Activated CD4-positive, alpha-beta T cell treated with anti-CD3 and anti-CD28 coated beads, Interleukin-2, amount 50 U/mL, for 16 hours (primary cell): ENCODE results near the gene SMG7.

Source experiments
- DNase-seq: peaks from one replicate; pipeline ENCODE4 v3.0.0-alpha.2; 2020

SMG7 gene

DNA sequence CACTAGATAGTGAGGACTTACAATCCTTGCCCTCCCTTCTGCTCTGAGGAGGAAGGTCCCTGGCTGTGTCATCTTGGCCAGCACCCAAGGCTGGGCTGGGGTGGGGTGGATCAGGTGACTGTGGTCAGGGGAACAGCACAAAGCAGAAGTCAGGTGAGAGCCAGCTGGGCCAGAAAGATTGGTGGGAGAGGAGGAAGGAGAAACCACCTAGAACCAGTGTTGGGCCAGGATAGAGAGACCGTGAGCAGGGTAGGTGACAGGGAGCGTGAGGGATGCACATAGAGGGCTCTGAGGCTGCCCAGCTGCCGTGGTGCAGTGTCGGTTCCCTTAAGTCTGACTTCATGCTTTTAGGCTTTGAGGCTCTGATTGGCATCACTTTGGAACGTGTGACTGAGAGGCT lies 95.3 kb downstream of the SMG7 start:
- DNase-seq: no peak

DNA sequence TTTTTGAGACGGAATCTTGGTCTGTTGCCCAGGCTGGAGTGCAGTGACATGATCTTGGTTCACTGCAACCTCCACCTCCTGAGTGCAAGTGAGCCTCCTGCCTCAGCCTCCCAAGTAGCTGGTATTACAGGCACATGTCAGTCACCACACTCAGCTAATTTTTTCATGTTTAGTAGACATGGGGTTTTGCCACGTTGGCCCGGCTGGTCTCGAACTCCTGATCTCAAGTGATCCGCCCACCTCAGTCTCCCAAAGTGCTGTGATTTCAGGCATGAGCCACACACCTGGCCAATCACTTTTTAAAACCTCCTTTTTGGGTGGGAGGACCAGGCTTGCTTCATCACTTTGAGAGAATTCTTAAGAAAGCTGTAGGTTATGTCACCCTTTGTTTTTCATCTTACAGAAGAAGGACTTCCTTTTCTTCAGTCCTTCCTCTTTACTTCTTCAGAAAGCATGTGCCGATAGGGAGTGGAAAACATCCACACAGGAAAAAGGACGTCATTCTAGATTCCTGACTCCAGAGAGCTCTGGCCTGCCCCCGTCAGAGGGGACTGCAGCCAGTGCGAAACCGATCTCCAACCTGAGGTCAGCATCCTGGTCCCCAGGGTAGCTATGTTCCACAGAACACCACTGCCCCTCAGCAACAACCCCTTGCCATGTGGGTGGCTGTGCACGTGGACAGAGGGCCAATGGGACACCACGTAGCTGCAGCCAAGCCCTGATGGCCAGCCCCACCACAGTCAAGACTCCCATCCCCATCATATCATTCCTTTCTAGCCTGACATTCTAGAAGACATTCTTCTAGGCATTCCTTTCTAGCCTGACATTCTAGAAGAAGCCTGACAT lies 96.1 kb downstream of the SMG7 start:
- DNase-seq: no peak

DNA sequence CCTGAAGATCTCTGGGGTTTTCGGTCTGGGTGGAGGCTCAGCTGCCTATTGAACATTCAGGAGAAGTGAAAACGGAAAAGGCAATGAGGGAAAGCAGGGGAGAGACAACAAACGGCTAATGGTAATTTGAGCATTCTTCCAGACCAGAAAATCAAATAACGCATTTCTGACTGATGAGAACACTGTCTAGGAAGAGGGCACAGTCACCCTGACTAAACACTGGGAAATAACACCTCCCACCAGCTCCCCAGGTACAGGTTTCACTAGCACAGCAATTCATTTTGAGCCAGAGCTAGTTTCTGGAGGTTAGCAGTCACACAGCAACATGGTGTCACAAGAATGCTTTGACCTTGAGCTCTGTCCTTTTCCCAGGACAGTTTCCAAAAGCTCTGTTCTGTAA lies 96.8 kb downstream of the SMG7 start:
- peak; percentile 17 for DNase-seq

DNA sequence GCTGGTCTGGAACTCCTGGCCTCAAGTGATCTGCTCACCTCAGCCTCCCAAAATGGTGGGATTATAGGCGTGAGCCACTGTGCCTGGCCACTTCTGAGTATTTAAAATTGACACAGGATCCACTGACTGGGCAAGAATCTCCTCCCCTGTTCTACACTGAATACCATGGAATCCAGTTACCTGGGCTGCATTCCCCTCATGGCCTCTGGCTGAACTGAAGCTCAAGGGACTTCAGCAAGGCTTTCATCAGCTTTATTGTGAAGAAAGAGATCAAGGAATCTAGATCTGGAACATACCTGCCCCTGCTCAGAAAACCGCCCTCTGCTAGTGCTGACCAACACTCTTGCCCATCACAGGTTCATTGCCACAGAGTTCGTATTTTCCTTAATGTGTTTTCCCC lies 97.5 kb downstream of the SMG7 start:
- DNase-seq: no peak

DNA sequence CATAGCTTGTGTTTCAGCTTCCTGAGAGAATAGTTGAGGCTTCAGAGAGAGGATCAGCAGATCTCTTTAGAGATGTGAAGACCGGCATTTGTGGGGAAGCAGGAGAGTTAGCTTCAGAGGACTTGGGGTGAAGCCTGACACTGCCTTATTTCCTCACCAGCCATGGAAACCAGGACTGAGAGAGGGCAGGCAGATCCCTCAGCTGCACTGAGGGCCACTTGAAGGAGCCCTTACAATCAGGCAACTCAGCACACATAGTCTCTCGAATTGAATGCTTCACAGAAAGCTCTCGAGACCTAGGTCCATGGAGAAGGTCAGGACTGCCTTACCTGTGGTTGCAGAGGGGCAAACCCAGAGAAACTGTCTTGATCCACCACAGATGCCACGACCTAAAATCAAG lies 98.2 kb downstream of the SMG7 start:
- no peak for DNase-seq

DNA sequence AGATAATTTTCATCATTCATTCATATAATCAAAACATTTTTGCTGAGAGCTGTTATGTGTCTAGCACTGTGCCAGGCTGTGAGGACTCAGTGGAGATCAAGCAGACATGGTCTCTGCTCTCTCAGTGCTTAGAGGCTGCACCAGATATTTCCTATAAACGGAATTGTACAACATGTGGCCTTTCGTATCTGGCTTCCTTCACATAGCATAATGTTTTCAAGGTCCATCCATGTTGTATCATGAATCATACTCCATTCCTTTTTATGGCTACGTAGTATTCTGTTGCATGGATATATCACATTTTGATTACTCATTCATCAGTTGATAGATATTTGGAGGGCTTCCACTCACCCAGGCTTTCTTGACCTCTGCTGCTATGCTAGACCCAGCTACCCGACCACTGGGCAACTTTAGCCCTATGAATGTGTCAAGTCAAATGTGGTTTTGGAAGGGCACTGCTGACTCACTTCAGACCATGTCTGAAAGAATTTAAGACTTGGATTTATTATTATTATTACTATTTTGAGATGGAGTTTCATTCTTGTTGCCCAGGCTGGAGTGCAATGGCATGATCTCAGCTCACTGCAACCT lies 99.5 kb downstream of the SMG7 start:
- DNase-seq: no peak

DNA sequence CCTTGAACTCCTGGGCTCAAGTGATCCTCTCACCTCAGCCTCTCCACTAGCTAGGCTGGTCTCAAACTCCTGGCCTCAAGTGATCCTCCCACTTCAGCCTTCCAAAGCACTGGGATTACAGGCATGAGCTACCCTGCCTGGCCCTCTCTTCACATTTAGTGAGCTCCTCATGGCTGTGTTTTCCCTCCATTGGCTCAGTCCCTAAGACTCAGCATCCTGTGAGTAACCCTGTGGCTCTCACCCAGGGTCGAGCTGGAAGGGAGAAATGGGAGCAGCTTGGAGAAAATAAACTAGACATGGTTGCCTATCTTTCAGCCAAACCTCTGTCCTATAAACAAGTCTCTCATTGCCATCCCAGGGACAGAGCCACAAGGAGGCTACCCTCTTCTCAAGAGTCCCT lies 100.4 kb downstream of the SMG7 start:
- DNase-seq: no peak

DNA sequence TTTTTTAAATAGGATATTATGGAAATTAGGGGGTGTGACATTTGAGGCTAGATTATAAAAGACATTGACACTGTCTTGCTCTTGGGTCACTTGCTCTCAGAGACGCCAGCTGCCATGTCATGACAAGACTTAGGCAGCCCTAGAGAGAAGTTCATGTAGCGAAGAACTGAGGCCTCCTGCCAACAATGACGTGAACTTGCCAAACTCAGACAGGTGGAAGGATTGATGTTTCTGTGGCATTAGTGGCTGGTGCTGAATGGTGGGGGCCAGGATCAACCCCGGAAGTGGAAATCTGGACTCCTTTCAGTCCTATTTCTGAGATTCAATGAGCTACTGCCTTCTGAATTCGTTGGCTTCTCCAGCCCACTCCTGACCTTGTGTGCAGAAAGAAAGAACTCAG lies 103.3 kb downstream of the SMG7 start:
- no peak for DNase-seq

DNA sequence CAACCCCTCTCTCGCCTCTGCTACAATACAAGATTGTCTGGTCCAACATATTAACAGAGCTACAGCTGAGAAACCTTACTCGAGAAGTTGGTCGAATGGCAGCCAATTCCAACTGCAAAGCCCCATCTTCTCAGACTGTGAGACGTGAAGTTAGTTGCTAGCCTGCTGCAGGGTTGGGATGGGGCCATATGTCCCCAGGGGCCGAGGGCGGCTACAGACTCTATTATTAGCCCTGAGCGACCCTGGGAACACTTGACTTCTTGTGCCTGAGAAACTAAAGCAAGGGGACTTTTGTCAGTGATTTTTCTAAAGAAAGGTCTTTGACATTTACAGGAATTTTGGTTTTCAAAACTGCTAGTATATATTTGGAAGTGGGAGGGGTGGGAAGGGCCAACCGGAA lies 104.2 kb downstream of the SMG7 start:
- no peak for DNase-seq

DNA sequence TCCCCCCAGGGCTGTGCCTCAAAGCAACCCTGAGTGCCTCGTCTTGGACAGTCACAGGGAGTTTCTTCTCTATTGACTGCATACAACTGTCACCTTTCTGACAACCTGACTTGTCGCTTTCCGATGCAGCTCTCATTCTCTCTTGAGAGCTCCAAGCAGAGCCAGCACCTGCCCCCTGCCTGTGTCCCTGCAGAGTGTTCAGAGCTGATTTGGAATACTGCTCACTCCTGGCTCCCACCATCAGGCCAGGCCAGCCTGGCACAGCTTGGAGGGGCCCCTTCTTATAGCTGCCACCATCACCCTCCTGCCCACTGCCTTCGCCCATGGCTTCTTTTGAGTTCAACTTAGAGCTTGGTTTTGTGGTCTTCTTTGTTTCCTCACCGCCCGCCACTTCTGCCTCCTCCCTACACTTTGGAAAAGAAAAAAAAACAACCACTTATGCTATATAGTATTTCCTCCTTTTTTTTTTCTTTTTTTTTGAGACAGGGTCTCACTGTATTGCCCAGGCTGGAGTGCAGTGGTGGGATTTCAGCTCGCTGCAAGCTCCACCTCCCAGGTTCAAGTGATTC lies 105.7 kb downstream of the SMG7 start:
- DNase-seq: no peak

DNA sequence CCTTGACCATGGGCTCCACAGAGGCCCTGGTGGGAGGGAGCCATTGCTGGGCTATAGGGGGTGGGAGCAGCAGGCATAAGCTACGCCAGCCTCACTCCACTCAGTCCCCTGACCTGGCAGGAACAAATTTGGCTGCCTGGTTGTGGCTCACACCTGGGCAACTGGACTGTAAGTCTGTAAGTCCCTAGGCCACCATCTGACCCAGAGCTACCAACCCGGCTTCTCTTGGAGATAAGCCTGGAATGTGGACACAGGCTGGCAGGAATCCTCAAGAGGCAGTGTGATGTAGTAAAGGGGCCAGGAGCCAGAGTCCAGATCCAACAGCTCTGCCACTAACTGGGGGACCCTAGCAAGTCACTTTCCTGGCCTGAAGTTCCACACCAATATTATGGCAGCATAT lies 106.6 kb downstream of the SMG7 start:
- DNase-seq: no peak

DNA sequence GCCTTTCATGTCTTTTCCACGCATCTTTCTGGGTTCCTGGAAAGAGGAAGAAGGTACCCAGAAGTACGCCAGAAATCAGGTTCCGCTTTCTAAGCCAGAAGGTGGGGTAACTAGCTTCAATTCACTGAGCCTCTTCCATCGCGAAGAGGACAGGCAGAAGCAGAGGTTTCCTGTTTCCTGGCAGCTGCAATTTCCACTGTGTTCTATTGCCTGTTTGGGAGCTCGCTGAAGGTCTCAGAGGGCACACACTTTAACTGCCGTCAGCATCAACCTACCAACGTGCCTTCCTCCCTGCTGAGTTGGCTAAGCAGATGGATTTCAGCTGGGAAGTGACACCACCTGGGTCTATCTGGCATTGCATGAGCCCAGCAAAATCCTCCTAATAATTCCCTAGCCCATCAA lies 108.0 kb downstream of the SMG7 start:
- no peak for DNase-seq

DNA sequence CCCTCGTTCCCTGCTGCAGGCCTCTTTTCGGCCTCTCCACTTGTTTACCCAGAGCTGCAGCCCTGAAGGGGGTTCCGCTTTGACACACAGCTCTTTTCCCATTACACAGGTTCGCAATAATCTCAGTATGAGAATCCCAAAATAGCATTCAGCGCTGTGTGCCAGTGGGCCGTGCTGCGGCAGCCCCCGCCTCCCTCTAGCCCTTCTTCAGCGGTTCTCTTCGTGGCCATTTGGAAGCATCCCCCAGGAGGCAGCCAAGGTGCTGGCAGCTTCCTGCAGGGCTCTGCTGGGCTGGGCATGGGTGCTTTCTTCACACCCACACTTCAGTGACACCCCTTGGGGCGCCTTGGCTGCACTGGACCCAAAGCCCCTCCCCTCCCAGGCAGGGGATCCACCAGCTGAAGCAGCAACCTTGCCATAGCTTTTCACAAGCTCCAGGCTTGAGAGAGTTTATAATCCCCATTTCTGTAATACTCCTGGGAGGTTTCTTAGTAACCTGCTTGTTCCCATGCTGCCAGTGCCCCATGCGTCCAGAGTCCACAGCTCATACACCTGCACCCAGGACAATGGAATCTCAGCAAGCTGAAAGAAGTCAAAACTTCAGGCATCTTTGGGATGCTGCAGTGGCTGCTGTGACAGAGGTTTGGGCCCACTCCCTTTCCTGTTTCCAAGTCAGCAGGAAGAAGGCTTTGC lies 109.9 kb downstream of the SMG7 start:
- DNase-seq: no peak

DNA sequence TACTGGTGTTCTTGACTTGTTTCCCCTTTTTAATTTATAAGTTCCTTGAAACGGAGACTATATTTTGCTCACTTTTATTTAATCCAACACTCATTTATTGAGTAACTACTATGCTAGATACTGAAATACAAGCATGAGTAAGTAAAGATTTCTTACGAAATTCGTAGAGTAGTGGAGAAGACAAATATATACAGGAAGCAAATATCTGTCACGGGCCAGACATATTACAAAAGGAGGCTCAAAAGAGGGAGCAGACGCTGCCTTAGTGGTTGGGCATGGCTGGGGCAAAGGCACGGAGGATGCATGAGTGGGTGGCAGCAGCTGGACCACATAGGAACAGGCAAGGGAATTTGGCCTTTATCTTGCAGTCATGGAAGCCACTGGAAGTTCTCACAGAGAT lies 111.2 kb downstream of the SMG7 start:
- no peak for DNase-seq

DNA sequence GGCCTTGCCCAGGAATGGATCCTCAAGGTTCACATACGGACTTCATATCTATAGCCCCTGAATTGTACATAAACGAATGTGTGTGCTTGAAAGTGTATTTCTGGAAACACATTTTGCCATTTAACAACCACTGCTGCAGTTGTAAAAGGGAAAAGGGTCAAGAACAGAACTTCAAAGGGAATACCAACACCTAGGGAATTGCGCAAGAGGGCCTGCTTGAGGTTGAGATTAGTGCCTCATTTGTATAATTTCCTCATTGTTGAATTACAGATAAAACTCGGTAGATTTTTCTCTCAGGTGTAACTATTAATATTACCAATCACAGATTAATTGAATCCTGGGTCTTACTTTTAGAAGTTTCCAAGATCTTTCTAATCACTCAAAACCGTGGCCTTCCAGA lies 111.8 kb downstream of the SMG7 start:
- DNase-seq: no peak

DNA sequence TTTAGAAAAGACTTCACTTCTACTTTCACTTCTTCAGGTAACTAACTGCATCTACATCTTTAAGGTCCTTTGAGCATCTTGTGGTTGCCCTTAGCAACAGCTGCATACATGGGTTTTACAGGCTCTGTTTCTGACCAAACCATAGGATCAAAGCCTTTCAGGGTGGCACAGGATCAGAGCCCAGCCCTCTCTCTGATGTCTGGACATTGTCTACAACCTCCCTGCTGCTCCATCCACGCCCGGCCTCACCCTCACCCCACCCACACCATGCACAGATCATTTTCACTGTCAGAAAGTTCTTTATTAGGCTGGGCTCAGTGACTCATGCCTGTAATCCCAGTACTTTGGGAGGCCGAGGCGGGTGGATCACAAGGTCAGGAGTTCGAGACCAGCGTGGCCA lies 112.7 kb downstream of the SMG7 start:
- DNase-seq: no peak

DNA sequence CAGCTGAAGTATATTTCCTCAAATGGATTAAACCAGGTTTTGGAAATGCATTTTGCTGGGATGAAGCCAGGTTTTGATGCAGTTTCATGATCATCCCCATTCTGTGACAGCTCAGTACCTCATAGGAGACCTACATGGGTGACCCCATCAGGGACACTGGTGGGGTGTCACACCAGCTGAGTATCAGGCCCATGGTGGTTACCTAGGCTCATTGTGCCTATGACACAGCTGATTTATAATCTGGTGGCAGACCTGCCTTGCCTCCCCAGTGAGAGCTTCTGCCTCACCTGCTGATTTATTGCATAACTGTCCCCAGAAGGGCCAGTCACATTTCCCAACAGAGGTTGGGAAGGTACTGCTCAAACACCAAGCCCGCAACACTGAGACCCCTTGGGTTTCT lies 114.2 kb downstream of the SMG7 start:
- DNase-seq: no peak

DNA sequence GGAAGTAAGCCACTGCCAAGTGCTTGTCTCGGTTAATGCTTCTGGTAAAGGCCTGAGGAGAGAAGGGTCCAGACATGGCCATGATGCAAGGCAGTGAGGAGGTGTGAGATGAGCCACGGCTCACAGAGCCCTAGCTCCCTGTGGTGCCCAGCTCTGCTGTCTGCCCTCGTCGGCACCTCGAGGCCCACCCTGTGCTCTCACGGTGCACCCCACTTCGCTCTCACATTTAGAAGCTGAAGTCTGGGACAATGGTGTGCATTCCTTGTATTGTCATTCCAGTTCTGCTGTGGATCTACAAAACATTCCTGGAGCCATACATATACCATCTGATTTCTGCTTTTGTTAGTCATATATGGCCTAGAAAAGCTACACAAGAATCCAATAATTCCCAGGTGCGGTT lies 114.6 kb downstream of the SMG7 start:
- DNase-seq: no peak

DNA sequence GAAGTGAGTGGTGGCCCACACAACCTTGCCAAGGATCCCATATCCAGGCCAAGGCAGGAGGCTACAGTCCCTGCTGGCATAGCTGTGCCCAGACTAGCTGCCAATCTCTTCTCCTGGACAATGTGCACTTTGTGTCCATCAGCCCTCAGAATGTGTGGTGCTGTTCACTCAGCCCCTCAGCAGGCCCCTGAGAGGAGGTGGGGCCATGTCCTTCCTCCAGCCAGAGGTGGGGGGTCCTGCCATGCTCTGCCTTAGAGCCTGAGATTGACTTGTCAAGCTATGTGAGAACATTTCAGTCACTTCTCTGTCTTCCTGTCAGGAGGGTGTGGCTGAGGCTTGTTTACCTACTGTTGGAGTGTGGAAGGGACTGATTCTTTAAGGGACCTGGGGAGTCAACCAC lies 116.5 kb downstream of the SMG7 start:
- DNase-seq: no peak

DNA sequence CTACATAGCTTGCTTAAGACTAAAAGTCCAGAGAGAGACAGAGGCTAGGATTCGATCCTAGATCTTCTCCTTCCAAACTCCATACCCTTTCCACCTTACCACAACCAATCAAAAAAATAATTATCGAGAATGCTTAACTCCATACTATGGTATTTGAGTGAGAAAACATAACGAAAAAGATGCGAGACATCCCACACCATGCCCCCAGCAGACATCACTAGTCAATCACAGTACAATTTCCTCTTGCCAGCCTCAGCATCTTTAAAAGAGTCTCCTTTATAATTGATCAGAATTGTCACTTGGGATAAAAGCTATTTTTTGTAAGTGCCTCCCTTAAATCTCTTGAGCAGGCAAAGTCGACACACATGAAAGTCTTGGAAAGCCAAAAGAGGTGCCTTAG lies 117.1 kb downstream of the SMG7 start:
- no peak for DNase-seq

DNA sequence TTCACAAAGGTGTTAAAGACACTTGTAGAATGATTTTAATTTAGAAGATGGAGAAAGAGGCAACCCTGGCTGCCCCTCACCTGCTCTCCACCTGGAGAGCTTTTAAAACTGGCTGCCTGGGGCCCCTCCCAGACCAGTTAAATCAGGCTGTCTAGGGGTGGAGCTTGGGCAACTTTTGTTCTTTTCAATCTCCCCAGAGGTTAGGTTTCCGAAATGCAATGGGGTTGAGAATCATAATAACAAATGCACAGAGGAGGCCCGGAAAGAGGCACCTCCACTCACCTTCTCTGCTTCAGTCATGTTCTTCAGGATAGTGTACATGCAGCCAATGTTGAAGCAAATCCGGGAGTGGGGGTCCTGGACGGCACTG lies 117.6 kb downstream of the SMG7 start:
- DNase-seq: peak; percentile 8

DNA sequence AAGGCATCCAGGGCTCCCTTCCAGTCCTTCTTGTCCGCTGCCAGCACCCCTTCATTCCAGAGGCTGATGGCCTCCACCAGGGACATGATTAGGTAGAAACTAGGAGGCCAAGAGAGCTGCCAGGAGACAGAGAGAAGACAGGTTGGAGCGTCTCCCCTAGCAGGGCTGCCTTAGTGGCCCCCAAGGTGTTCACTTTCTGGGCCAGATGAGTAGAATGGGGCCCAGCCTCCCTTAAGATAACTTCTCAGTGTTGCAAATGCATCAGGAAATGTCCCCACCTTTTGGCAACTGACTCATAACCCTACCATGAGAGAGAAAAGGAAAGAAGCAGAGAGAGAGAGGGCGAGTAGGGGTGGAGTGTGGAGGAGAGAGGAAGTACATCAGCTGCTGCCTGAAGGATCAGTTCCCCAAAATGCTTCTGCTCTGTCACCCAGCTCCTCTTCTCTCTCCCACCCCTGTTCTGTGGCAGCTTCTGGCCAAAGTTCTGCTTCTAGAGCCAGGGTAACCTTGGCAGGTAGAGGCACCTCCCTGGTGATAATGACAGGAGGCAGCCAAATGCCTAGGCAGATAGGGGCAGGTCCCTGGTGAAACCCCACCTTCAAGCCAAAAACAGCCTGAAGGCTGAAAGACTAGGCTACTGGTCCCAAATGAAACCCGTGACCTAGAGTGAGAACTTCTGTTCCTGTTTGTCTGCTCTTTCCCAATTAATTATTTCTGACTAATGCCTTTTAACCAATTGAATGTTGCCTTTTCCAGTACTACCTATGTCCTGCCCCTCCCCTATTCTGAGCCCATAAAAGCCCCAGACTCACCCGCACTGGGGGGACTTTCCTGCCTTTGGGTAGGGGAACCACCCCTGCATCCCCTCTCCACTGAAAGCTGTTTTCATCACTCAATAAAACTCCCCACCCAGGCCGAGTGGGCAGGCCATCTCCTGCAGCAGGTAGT lies 118.2 kb downstream of the SMG7 start, which contains the start of gene NCF2:
NCF2 (minus strand) TSS at position 216 of the 948 bp plus-strand sequence; CDS start at position 86, 130 bp downstream.
- peak; percentile 88 for DNase-seq

DNA sequence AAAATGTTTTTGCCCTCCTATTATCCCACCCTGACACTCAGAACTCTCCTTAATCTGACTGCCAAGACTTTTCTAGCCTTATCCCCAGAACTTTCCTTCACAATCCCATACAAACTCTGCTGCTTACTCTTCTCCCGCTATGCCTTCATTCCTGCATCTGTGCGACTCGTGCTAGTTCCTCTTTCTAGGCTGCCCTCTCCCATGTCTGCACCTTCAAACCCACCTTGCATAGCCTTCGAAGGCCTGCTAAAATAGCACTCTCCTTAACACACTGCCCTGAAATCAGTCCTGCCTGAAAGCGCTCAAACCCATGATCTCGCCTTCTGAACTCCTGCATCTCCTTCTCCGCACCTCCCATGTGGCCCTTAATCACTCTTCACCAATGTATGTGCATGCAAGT lies 120.4 kb downstream of the SMG7 start:
- no peak for DNase-seq
